Measurements from ENCODE around the gene KPTN. TPM values are rescaled to one million over a fixed set of nuclear protein-coding genes. Genes with fewer than 3 reads are reported as not detected.
A peak's percentile ranks its signal among the peaks of the same experiment; 100 is the strongest.

The KPTN gene
- total RNA-seq (2022) (22.8 and 24.0 TPM in 2 replicates), Bru-seq, nascent RNA (percentile 46 among the genes with signal in this experiment), BruChase-seq, experiment 1, labeled RNA remaining after a 6-hour chase (percentile 64 among the genes with signal in this experiment), BruChase-seq, experiment 2, labeled RNA remaining after a 2-hour chase (percentile 61 among the genes with signal in this experiment)
- long read RNA-seq, transcript KPTN-201 (12 exons, 1,691 nt), result major isoform, 21 of 32 reads
- long read RNA-seq, partial matches to known transcripts, result 4 of 32 reads
- long read RNA-seq, other reads (novel, unspliced or antisense), result 7 of 32 reads

- Mint-ChIP-seq H3K4me3 (ENCODE audit: low read depth, unreplicated experiment) (peak within 1 kb of the TSS; percentile 97), H3K27ac (ENCODE audit: unreplicated experiment) (peak within 1 kb of the TSS; percentile 100), H3K9me3 (ENCODE audit: low read depth, unreplicated experiment) (no peaks in the 10 kb centered on the region), H3K27me3 (ENCODE audit: unreplicated experiment) (no peaks in the 10 kb centered on the region), H3K36me3 (ENCODE audit: insufficient read depth, unreplicated experiment) (peaks cover 47% of the 10 kb centered on the region), H3K4me1 (ENCODE audit: low read depth, unreplicated experiment) (peaks cover 14% of the 10 kb centered on the region)
- CTCF ChIA-PET, result interaction anchor here (0.6 to 2.1 kb wide), 16 partner anchors 21 to 340 kb away, joined by 3 to 21 read pairs (median 4); partner anchors contain the start of genes DHX34 and NAPA
- peak; percentile 94 for DNase-seq
- intact Hi-C loops (cut with micrococcal nuclease; ENCODE audit: unreplicated experiment), result no loop called here
- BruUV-seq (replicated peaks), result TSS peak; percentile 23
- TF ChIP-seq CTCF (IDR thresholded peaks at IDR 0.05; ENCODE audit: unreplicated experiment), result peak; percentile 99
Observed at GRCh38 chr19:47483800-47484690, at the start of gene KPTN. Gene KPTN, minus strand, starts transcription at chr19:47484219. Its CDS starts 59 bp downstream, at chr19:47484160.

GRCh38 chr19:47531640-47532387 lies 47.8 kb upstream of the KPTN start:
- DNase-seq, result no peak
- BruUV-seq (replicated peaks), result no TSS peak
- intact Hi-C loops (cut with micrococcal nuclease; ENCODE audit: unreplicated experiment), result no loop called here
- CTCF ChIA-PET, result interaction anchor here (0.6 to 1.6 kb wide), 3 partner anchors 95 to 413 kb away, joined by 3 to 6 read pairs (median 4); no protein-coding TSS in a partner anchor
- Mint-ChIP-seq H3K27me3 (ENCODE audit: unreplicated experiment) (peaks cover 22% of the 10 kb centered on the region), H3K4me3 (ENCODE audit: low read depth, unreplicated experiment) (no peak overlapping the region), H3K27ac (ENCODE audit: unreplicated experiment) (no peak overlapping the region), H3K9me3 (ENCODE audit: low read depth, unreplicated experiment) (no peaks in the 10 kb centered on the region), H3K4me1 (ENCODE audit: low read depth, unreplicated experiment) (no peaks in the 10 kb centered on the region), H3K36me3 (ENCODE audit: insufficient read depth, unreplicated experiment) (no peaks in the 10 kb centered on the region)
- no peak for TF ChIP-seq CTCF (IDR thresholded peaks at IDR 0.05; ENCODE audit: unreplicated experiment)

- no peak overlapping the region for H3K27ac Mint-ChIP-seq (ENCODE audit: unreplicated experiment)
- H3K4me3 Mint-ChIP-seq (ENCODE audit: low read depth, unreplicated experiment), result no peak overlapping the region
- no peaks in the 10 kb centered on the region for H3K4me1 Mint-ChIP-seq (ENCODE audit: low read depth, unreplicated experiment)
- no peak for TF ChIP-seq CTCF (IDR thresholded peaks at IDR 0.05; ENCODE audit: unreplicated experiment)
- no peaks in the 10 kb centered on the region for H3K9me3 Mint-ChIP-seq (ENCODE audit: low read depth, unreplicated experiment)
- H3K27me3 Mint-ChIP-seq (ENCODE audit: unreplicated experiment), result peaks cover 21% of the 10 kb centered on the region
- CTCF ChIA-PET, result interaction anchor here (0.5 kb wide), 1 partner anchor 14 kb away, joined by 3 read pairs; no protein-coding TSS in a partner anchor
- no TSS peak for BruUV-seq (replicated peaks)
- H3K36me3 Mint-ChIP-seq (ENCODE audit: insufficient read depth, unreplicated experiment), result no peaks in the 10 kb centered on the region
- intact Hi-C loops (cut with micrococcal nuclease; ENCODE audit: unreplicated experiment), result no loop called here
- no peak for DNase-seq
Observed at GRCh38 chr19:47529018-47529742, 45.2 kb upstream of the KPTN start.

Measured in Calu3 (cell line).